Measurements from ENCODE around the gene HIBADH.

The HIBADH gene

DNA sequence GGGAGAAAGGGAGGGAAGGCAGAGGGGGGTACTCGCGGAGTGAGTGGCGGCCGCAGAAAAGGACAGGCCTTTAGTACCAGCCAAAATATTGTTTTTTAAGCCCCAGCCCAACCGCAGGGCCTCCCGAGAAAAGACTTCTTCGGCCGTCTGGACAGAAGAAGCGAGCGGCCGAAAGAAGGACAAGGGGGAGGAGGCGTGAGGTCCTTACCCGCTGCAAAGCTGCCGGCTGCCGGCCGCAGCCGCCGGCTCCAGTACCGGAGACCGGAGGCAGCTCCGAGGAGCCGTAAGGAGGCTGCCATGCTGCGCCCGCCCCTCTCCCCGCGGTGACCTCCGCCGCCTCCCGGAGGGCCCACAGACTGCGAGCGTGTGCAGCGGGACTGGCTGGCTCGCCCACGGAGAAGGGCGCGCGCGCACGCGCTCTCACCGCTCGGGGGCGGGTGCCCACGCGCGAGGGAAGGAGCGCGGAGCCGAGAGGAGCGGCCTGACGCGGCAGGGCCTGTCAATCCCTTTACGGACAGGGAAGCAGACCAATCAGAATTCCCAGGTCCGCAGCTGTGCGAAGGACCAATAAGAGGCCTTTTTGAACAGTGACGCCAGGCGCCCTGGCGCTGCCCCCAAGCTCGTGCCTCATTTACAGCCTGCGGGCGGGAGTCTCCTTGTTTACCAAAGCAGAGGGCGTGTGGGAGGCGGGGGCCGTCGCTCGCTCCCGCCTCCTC, at the start of gene HIBADH:
HIBADH (minus strand) TSS at position 394 of the 716 bp plus-strand sequence; CDS start at position 299, 95 bp downstream.
- peak; percentile 97 for DNase-seq (ENCODE audit: low spot score)
- TF ChIP-seq, protein P1, sequence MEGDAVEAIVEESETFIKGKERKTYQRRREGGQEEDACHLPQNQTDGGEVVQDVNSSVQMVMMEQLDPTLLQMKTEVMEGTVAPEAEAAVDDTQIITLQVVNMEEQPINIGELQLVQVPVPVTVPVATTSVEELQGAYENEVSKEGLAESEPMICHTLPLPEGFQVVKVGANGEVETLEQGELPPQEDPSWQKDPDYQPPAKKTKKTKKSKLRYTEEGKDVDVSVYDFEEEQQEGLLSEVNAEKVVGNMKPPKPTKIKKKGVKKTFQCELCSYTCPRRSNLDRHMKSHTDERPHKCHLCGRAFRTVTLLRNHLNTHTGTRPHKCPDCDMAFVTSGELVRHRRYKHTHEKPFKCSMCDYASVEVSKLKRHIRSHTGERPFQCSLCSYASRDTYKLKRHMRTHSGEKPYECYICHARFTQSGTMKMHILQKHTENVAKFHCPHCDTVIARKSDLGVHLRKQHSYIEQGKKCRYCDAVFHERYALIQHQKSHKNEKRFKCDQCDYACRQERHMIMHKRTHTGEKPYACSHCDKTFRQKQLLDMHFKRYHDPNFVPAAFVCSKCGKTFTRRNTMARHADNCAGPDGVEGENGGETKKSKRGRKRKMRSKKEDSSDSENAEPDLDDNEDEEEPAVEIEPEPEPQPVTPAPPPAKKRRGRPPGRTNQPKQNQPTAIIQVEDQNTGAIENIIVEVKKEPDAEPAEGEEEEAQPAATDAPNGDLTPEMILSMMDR (IDR thresholded peaks at IDR 0.05; ENCODE audit: extremely low read depth, missing control alignments): no peak

DNA sequence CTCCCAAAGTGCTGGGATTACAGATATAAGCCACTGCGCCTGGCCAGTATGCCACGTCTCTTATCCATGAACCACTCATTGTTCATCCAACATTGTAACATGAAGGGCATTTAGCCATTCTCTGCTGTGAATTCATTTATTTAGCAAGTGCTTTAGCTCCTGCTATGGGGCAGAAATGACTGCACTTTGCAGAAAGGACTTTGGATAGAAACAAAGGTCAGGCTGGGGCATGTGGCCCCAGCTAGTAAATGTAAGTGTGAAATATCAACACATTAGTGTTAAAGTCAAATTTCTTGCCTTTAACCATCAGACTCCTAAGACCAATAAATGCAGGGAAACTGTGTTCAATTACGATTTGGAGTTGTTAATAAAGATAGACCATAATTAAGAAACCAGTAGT, 49.5 kb upstream of the HIBADH start:
- TF ChIP-seq, protein P1 (IDR thresholded peaks at IDR 0.05; ENCODE audit: extremely low read depth, missing control alignments): no peak
- no peak for DNase-seq (ENCODE audit: low spot score)

DNA sequence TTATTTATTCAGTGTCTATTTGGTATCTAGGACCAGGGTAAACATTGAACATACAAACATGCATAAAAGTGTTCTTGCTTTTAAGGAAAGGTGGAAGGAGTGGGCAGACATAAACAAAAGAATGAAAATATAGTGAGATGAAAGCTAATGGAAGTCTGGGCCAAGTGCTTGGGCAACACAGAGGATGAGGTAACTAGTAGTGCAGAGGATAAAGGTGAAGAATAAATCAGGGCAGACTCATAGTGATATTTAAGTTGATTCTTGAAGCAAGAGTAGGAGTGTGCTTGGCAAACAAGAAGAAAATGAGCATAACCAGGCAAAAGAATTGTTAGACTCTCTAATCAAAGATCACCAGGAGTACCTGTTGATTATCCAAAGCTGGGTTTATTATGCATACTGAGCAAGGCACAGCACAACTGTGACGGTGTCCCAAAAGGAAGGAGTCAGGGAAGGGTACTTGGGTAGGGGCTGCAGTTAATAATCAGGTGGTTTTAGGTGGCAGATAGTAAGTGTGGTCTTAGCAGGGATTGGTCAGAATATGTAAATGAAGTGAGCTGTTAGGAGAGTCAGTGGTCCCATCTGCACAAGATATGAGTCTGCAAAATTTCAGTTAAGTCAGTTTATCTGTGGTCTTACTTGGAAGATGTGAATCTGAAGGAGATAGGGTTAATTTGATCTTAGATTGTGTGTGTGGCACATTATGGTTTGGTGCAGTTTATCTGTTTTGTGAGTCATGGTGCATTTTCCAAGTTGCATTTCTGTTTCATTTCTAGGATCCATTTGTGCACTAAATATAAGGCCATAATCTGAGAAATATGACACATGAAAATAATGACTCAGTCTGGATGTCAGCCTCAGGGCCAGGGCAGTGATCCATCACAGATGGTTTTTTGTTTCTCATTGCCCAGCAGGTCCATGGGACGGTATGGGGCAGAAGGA, 46.7 kb upstream of the HIBADH start:
- TF ChIP-seq, protein P1 (IDR thresholded peaks at IDR 0.05; ENCODE audit: extremely low read depth, missing control alignments): no peak
- no peak for DNase-seq (ENCODE audit: low spot score)

DNA sequence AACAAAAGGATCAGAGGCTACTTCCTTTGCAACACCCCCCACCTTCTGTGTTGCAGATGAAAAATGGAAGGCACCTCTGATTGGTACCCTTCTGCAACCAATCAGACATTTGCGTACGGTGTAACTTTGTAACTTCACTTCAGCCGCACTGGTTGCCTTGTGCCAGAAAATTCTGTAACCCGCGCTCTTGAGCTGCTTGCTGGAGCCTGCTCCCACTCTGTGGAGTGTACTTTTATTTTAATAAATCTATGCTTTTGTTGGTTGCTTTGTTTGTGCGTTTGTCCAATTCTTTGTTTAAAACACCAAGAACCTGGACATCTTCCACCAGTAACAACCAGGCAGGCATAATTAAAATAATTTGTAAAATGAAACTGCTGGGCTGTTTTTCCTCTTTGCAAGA, 45.8 kb upstream of the HIBADH start:
- TF ChIP-seq, protein P1 (IDR thresholded peaks at IDR 0.05; ENCODE audit: extremely low read depth, missing control alignments): no peak
- DNase-seq (ENCODE audit: low spot score): no peak

DNA sequence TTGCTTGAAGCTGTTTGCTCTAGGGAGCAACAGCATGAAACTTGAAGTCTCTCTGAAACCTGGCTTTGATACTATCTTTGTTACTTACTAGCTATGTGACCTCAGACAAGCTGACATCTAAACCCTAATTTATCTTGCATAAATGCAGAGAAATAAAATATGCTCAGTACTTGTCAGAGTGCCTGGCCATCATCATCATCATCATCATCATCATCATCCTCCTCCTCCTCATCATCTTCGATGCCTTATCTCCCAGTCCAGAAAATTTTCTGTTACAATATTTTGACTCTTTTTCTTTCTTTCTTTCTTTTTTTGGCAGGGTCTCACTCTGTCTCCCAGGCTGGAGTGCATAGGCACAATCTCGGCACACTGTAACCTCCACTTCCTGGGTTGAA, 42.5 kb upstream of the HIBADH start:
- no peak for DNase-seq (ENCODE audit: low spot score)
- TF ChIP-seq, protein P1 (IDR thresholded peaks at IDR 0.05; ENCODE audit: extremely low read depth, missing control alignments): no peak

DNA sequence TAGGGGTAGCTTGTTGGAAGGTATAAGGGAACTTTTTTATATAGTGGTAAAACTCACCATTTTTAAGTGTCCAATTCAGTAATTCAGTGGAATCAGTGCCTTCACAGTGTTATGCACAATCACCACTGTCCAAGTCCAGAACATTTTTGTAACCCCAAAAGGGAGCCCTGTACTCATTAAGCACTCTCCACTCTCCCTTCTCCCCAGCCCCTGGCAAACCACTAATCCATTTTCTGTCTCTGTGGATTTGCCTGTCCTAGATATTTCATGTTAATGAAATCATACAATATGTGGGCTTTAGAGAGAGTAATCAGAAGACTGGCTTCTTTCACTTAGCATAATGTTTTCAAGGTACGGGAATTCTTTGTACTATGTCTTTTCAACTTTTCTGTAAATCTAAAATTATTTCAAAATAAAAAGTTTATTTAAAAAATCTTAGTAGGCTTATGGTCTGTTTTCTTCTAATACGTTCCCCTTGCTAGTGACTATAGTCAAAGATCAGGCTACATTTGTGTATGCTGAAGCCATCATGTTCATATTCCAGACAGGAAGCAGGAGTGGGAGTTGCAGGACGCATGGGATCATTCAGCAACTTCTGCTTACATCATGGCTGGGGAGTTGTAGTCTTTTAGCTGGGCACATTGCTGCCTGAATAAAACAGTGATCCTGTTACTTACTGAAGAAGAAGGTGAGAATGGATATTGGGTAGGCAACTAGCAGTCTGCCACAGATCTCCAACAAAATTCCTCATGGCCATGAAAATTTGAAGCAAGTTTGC, 41.9 kb upstream of the HIBADH start:
- TF ChIP-seq, protein P1 (IDR thresholded peaks at IDR 0.05; ENCODE audit: extremely low read depth, missing control alignments): no peak
- DNase-seq (ENCODE audit: low spot score): no peak
